GM12865 (cell line): ENCODE measurements around the gene NRCAM.

Source experiments
- DNase-seq: peaks from one replicate; pipeline ENCODE4 v3.0.0; 2010; ENCODE audit warnings: low read depth
- H3K4me3 ChIP-seq: 2 replicates; pipeline ENCODE4 v1.5.1; 2011; ENCODE audit warnings: mild to moderate bottlenecking, low read depth, low read length, control low read depth
- TF ChIP-seq, protein P1 (sequence below): IDR thresholded peaks from 2 replicates; pipeline ENCODE4 v1.5.1; 2011; ENCODE audit warnings: low read length, control low read depth, low read depth, inconsistent platforms; ENCODE audit not compliant: insufficient read depth; ENCODE audit errors: missing control alignments

Gene NRCAM

DNA sequence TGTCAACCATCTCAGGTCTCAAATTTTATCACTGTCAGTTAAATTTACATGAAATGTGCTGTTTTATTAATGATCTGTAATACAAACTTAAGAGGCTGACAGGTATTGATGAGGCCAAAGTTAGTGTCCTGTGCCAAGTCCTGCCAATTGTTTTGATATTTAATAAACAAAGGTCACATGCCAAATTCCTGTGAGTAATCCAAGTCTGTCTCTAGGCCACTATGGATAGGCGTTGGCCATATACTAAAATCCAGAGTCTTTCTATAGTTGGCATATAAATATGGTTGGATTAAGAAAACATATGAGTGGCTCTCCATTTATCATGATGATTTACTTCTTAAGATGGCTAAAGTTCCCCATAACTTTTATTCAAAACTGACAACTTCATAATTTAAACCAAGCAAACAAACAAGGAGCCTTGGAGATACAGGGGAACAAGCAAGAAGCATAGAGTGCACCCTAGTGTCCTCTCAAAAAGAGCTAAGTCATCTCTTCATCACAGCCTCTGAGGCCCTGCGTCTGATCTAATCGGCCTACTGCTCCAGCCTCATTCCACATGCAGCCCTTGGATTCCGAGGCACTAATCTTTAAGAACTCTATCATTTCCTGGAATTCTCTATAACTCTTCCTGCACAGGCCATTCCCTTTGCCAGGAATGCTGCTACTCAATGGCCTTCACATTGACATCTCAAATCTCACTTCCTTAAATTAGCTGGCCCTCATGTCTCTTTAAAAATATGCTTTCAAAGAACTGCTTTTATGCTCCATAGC is 32.7 kb upstream of the NRCAM start:
- DNase-seq, result no peak
- TF ChIP-seq, protein P1, sequence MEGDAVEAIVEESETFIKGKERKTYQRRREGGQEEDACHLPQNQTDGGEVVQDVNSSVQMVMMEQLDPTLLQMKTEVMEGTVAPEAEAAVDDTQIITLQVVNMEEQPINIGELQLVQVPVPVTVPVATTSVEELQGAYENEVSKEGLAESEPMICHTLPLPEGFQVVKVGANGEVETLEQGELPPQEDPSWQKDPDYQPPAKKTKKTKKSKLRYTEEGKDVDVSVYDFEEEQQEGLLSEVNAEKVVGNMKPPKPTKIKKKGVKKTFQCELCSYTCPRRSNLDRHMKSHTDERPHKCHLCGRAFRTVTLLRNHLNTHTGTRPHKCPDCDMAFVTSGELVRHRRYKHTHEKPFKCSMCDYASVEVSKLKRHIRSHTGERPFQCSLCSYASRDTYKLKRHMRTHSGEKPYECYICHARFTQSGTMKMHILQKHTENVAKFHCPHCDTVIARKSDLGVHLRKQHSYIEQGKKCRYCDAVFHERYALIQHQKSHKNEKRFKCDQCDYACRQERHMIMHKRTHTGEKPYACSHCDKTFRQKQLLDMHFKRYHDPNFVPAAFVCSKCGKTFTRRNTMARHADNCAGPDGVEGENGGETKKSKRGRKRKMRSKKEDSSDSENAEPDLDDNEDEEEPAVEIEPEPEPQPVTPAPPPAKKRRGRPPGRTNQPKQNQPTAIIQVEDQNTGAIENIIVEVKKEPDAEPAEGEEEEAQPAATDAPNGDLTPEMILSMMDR, result no peak
- H3K4me3 ChIP-seq, result no peak overlapping the region

DNA sequence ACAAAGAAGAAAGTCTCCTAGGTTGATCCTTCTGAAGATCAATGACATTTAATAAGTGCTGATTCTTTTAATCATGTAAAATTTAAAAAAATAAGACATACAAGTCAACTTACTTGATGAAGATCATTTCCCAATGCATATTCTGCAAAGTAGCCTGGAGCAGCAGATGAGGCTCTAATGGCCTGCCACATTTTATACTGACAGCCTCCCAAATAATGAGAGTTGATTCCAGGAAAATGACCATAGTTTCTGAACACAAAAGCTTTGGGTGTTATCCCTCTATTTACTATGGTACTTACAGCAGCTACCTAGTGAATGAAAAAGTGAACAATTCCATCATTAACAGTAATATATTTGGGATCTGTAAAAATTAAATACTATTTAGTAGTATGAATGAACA is 31.4 kb upstream of the NRCAM start:
- TF ChIP-seq, protein P1, result no peak
- H3K4me3 ChIP-seq, result no peak overlapping the region
- no peak for DNase-seq

DNA sequence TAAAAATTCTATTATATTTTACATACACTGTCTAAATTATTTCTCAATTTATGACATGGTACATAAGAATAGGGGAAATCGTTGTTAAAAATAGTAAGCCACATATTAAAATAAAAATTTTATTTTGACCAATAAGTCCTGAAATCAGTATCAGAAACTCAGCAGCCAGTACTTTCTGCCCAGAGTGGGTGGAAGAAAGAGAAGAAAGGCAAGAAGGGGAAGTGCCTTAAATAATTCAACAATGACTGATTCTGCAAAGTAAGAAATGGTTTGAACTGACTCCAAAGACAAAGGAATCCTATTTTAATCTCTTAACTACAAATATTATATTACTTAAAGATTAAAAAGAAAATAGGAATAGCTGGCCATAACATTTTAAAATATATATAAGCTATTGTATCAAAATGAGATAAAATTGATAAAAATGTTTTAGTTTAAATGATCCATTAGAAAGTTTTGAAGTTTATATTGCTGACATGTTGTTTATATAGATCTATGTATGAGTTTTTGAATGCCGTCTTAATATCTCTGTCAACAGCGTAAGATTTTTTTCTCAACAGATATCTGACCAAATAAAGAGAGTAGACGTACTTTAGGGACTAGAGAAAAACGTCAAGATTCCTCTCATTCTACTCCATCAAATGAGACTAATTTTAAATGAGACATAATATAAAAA is 30.2 kb upstream of the NRCAM start:
- TF ChIP-seq, protein P1, result no peak
- no peak overlapping the region for H3K4me3 ChIP-seq
- no peak for DNase-seq

DNA sequence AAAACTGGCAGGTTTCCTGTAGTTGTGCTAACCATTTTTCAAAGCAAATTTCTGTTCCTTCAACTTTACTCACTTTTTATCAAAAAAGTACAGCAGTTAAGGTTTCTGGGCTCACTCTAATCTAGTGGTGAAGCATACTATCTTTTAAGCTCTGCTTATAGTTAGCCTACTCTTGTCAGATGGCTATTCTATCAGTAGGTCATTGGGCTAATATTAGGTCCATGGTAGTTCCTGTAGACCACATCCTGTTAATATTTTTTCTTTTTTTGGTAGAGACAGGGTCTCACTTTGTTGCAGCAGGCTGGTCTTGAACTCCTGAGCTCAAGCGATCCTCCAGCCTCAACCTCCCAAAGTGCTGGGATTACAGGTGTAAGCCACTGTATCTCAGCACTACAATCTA is 27.9 kb upstream of the NRCAM start:
- TF ChIP-seq, protein P1, result no peak
- no peak for DNase-seq
- no peak overlapping the region for H3K4me3 ChIP-seq

DNA sequence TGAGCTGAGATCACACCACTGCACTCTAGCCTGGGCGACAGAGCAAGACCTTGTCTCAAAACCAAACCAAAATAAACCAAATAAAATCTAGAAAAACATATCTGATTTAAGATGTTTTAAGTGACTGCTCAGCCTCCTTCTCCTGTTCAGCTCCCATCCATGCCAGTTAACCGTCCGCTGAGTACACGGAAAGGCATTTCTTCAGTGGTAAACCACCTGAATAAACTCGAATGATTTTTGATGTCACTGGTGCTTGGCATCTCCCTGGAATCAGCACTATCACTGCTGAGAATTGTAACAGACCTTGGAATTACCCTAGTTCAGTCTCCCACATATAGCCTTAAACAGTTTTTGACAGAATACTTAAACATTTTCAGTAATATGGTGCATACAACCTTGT is 24.1 kb upstream of the NRCAM start:
- TF ChIP-seq, protein P1, result no peak
- H3K4me3 ChIP-seq, result no peak overlapping the region
- DNase-seq, result no peak

DNA sequence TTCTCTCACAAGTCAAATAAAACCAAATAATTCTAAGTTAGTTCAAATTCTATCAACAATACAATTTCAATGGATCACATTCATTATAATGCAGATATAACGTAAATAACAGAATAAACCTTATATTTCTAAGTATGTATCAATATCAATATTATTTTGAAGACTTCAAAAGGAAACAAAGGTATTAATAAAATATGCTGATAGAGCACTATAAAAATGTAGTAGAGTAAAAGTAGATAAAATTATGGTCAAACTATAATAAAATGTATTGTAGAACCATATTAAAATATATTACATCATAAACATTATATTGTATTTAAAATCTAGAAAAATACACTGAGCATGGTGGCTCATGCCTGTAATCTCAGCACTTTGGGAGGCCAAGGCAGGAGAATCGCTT is 23.5 kb upstream of the NRCAM start:
- TF ChIP-seq, protein P1, result no peak
- no peak for DNase-seq
- H3K4me3 ChIP-seq, result no peak overlapping the region
